Measurements from ENCODE around the gene DICER1. TPM values are rescaled to one million over a fixed set of nuclear protein-coding genes. Genes with fewer than 3 reads are reported as not detected.
"Not testable (repeated sequence)": the region's sequence is repeated elsewhere in the genome, so short reads cannot be mapped to it uniquely, and the experiment has no call there.

Gene DICER1
- total RNA-seq (2022) (56.0 and 57.3 TPM in 2 replicates), Bru-seq, nascent RNA (percentile 90 among the genes with signal in this experiment), BruChase-seq, experiment 1, labeled RNA remaining after a 2-hour chase (percentile 92 among the genes with signal in this experiment), BruChase-seq, experiment 2, labeled RNA remaining after a 6-hour chase (percentile 94 among the genes with signal in this experiment)
- long read RNA-seq, full-length matches to known transcripts: 2 of 13 reads
- long read RNA-seq, partial matches to known transcripts: 7 of 13 reads
- long read RNA-seq, other reads (novel, unspliced or antisense): 4 of 13 reads

GRCh38 chr14:95157327-95158189 is at the start of gene DICER1:
Gene DICER1, minus strand, starts transcription at chr14:95157529. Its CDS starts 24,071 bp downstream, at chr14:95133458.
- no peaks in the 10 kb centered on the region for H3K27me3 ChIP-seq (replicated peaks; ENCODE audit: control insufficient read depth, insufficient read depth, low read length)
- ChIA-PET POLR2A (interaction anchor here (0.6 to 1.0 kb wide), 4 partner anchors 55 to 1592 kb away, joined by 3 to 6 read pairs (median 3); no protein-coding TSS in a partner anchor), CTCF (interaction anchor here (0.6 to 1.2 kb wide), 2 partner anchors 108 to 161 kb away, joined by 3 to 4 read pairs; no protein-coding TSS in a partner anchor)
- Mint-ChIP-seq H3K4me1 (ENCODE audit: low read depth, unreplicated experiment) (peaks cover 13% of the 10 kb centered on the region), H3K4me3 (ENCODE audit: unreplicated experiment) (peak within 1 kb of the TSS; percentile 92), H3K9me3 (ENCODE audit: unreplicated experiment) (no peaks in the 10 kb centered on the region), H3K36me3 (ENCODE audit: insufficient read depth, unreplicated experiment) (peaks cover 5% of the 10 kb centered on the region), H3K27me3 (ENCODE audit: insufficient read depth, unreplicated experiment) (no peaks in the 10 kb centered on the region), H3K27ac (ENCODE audit: unreplicated experiment) (peak within 1 kb of the TSS; percentile 95)
- intact Hi-C loops (cut with micrococcal nuclease; ENCODE audit: unreplicated experiment): loop anchor here (5.0 kb wide), 1 partner anchor 40 kb away; no protein-coding TSS in a partner anchor
- BruUV-seq (replicated peaks): TSS peak; percentile 61
- peak within 1 kb of the TSS; percentile 84 for H3K4me3 ChIP-seq (ENCODE audit: low read depth, low read length)
- H3K9me3 ChIP-seq: no peaks in the 10 kb centered on the region
- peak; percentile 93 to 98 for DNase-seq
- no peak for TF ChIP-seq CTCF (IDR thresholded peaks at IDR 0.05; ENCODE audit: insufficient read depth in 1 of 2, low read depth in 1 of 2, low read length in 1 of 2, severe bottlenecking in 1 of 2, unreplicated experiment in 1 of 2)
- H3K4me1 ChIP-seq: peaks cover 5% of the 10 kb centered on the region; the same call in 1 of the 2 replicates
- H3K36me3 ChIP-seq (ENCODE audit: control insufficient read depth, insufficient read depth, low read length): no peaks in the 10 kb centered on the region

- no TSS peak for BruUV-seq (replicated peaks)
- DNase-seq: no peak
- H3K4me3 Mint-ChIP-seq (ENCODE audit: unreplicated experiment): no peak overlapping the region
- H3K27me3 Mint-ChIP-seq (ENCODE audit: insufficient read depth, unreplicated experiment): no peaks in the 10 kb centered on the region
- H3K4me1 ChIP-seq: peaks cover under 1% of the 10 kb centered on the region
- H3K27me3 ChIP-seq (replicated peaks; ENCODE audit: control insufficient read depth, insufficient read depth, low read length): no peaks in the 10 kb centered on the region
- peaks cover under 1% of the 10 kb centered on the region for H3K4me1 Mint-ChIP-seq (ENCODE audit: low read depth, unreplicated experiment)
- peaks cover 9% of the 10 kb centered on the region for H3K36me3 Mint-ChIP-seq (ENCODE audit: insufficient read depth, unreplicated experiment)
- H3K9me3 Mint-ChIP-seq (ENCODE audit: unreplicated experiment): peaks cover 23% of the 10 kb centered on the region
- no peak for TF ChIP-seq CTCF (IDR thresholded peaks at IDR 0.05; ENCODE audit: insufficient read depth in 1 of 2, low read depth in 1 of 2, low read length in 1 of 2, severe bottlenecking in 1 of 2, unreplicated experiment in 1 of 2)
- ChIA-PET POLR2A (no interaction called here), CTCF (no interaction called here)
- H3K36me3 ChIP-seq (ENCODE audit: control insufficient read depth, insufficient read depth, low read length): no peaks in the 10 kb centered on the region
- no peaks in the 10 kb centered on the region for H3K9me3 ChIP-seq
- no peak overlapping the region for H3K4me3 ChIP-seq (ENCODE audit: low read depth, low read length)
- no peak overlapping the region for H3K27ac Mint-ChIP-seq (ENCODE audit: unreplicated experiment)
- intact Hi-C loops (cut with micrococcal nuclease; ENCODE audit: unreplicated experiment): no loop called here
Observed at GRCh38 chr14:95206534-95206933, 49.2 kb upstream of the DICER1 start.

- H3K36me3 Mint-ChIP-seq (ENCODE audit: insufficient read depth, unreplicated experiment): peaks cover 9% of the 10 kb centered on the region
- intact Hi-C loops (cut with micrococcal nuclease; ENCODE audit: unreplicated experiment): no loop called here
- no peaks in the 10 kb centered on the region for H3K27me3 Mint-ChIP-seq (ENCODE audit: insufficient read depth, unreplicated experiment)
- CTCF ChIA-PET: no interaction called here
- no peak for DNase-seq
- no peak for TF ChIP-seq CTCF (IDR thresholded peaks at IDR 0.05; ENCODE audit: insufficient read depth in 1 of 2, low read depth in 1 of 2, low read length in 1 of 2, severe bottlenecking in 1 of 2, unreplicated experiment in 1 of 2)
- POLR2A ChIA-PET: no interaction called here
- no peaks in the 10 kb centered on the region for H3K27me3 ChIP-seq (replicated peaks; ENCODE audit: control insufficient read depth, insufficient read depth, low read length)
- H3K4me1 ChIP-seq: peaks cover 7% of the 10 kb centered on the region
- peaks cover 23% of the 10 kb centered on the region for H3K9me3 Mint-ChIP-seq (ENCODE audit: unreplicated experiment)
- no peak overlapping the region for H3K27ac Mint-ChIP-seq (ENCODE audit: unreplicated experiment)
- no peaks in the 10 kb centered on the region for H3K36me3 ChIP-seq (ENCODE audit: control insufficient read depth, insufficient read depth, low read length)
- no TSS peak for BruUV-seq (replicated peaks)
- no peak overlapping the region for H3K4me3 ChIP-seq (ENCODE audit: low read depth, low read length)
- H3K4me3 Mint-ChIP-seq (ENCODE audit: unreplicated experiment): no peak overlapping the region
- peaks cover 9% of the 10 kb centered on the region for H3K4me1 Mint-ChIP-seq (ENCODE audit: low read depth, unreplicated experiment)
- H3K9me3 ChIP-seq: no peaks in the 10 kb centered on the region
Observed at GRCh38 chr14:95204705-95205104, 47.4 kb upstream of the DICER1 start.

- H3K27me3 Mint-ChIP-seq (ENCODE audit: insufficient read depth, unreplicated experiment); BruUV-seq (replicated peaks); H3K4me3 Mint-ChIP-seq (ENCODE audit: unreplicated experiment); H3K9me3 ChIP-seq; H3K27ac Mint-ChIP-seq (ENCODE audit: unreplicated experiment); intact Hi-C loops (cut with micrococcal nuclease; ENCODE audit: unreplicated experiment); DNase-seq; POLR2A ChIA-PET; H3K36me3 ChIP-seq (ENCODE audit: control insufficient read depth, insufficient read depth, low read length); CTCF ChIA-PET; H3K27me3 ChIP-seq (replicated peaks; ENCODE audit: control insufficient read depth, insufficient read depth, low read length); H3K4me3 ChIP-seq (ENCODE audit: low read depth, low read length): not testable (repeated sequence)
- Mint-ChIP-seq H3K9me3 (ENCODE audit: unreplicated experiment) (peaks cover 23% of the 10 kb centered on the region), H3K36me3 (ENCODE audit: insufficient read depth, unreplicated experiment) (peaks cover 15% of the 10 kb centered on the region), H3K4me1 (ENCODE audit: low read depth, unreplicated experiment) (peaks cover 25% of the 10 kb centered on the region)
- H3K4me1 ChIP-seq: peaks cover 28% of the 10 kb centered on the region
Observed at GRCh38 chr14:95201745-95202144, 44.4 kb upstream of the DICER1 start.

All from Caco-2 (cell line).